ENCODE results near the gene SOX14. TPM values are rescaled to one million over a fixed set of nuclear protein-coding genes. Genes with fewer than 3 reads are reported as not detected.

The SOX14 gene
- total and polyA plus RNA-seq, 8 donors: not detected

GRCh38 chr3:137812023-137812422 is 47.9 kb downstream of the SOX14 start:
- Histone ChIP-seq H3K27me3 (no peaks in the 10 kb centered on the region), H3K36me3 (no peaks in the 10 kb centered on the region), H3K9me3 (no peaks in the 10 kb centered on the region), H3K4me1 (no peaks in the 10 kb centered on the region), H3K4me3 (no peak overlapping the region), H3K27ac (no peak overlapping the region)
- TF ChIP-seq CTCF (IDR thresholded peaks at IDR 0.05): no peak
- no peak for DNase-seq
- ATAC-seq: no peak
- intact Hi-C loops (cut with DNase I): no loop called here

DNA sequence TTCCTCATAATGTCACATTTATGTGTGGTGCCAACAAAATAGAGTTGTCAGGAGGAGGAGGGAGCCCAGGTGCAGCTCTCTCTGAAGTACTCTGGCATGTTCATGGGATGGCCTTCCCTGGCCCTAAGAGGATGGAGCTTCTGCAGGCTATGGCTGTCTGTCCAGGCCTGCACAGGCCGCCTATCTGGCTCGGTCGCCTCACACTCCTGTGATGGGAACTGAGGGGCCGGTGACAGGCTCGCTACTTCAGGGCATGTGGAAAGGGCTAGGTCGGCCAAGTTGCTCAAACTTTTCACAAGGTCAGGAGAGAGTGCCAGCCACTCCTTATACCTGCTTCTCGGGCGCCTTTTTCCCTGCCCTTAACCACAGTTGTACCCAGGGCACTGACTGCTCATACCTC is 51.1 kb downstream of the SOX14 start:
- Histone ChIP-seq H3K27ac (no peak overlapping the region), H3K9me3 (no peaks in the 10 kb centered on the region), H3K4me1 (no peaks in the 10 kb centered on the region), H3K4me3 (no peak overlapping the region), H3K27me3 (no peaks in the 10 kb centered on the region), H3K36me3 (no peaks in the 10 kb centered on the region)
- no peak for TF ChIP-seq CTCF (IDR thresholded peaks at IDR 0.05)
- intact Hi-C loops (cut with DNase I): no loop called here
- no peak for ATAC-seq
- no peak for DNase-seq

Other genes starting within 250 kb of the SOX14 start
- 100 to 1,000 TPM in 1 of 2 donors, 10 to 100 TPM in 1; 66.8 to 354 TPM for gene CLDN18, start 245.8 kb downstream of the SOX14 start, total RNA-seq
- gene CLDN18, start 245.8 kb downstream of the SOX14 start, polyA plus RNA-seq (ENCODE audit: insufficient read length in 6 of 6): 100 to 1,000 TPM in 1 of 6 donors, 10 to 100 TPM in 5; 53.1 to 140 (median 63.5) TPM

All from left lung (tissue), 10 donors.